Activated CD8-positive, alpha-beta memory T cell treated with anti-CD3 and anti-CD28 coated beads, Interleukin-2, amount 10 ng/mL, durations not matched to agents 7 days and 5 days (primary cell): ENCODE results near the gene TGM5. TPM values are rescaled to one million over a fixed set of nuclear protein-coding genes. Genes with fewer than 3 reads are reported as not detected.

Source experiments
- ATAC-seq: fragments of 150-1000 bp; cut with Tn5 transposase; one replicate; pipeline ENCODE4 v1.10.0; 2021; ENCODE audit warnings: moderate library complexity
- CTCF ChIA-PET: fragments of 350-600 bp; sonication (Branson Sonifier 250); formaldehyde crosslinking; loops from one replicate; lab custom pipeline; 2021; ENCODE audit warnings: antibody characterized with exemption; lab: Charles Lee
- DNase-seq: peaks from one replicate; pipeline ENCODE4 v3.0.0-alpha.2; 2020
- H3K27ac Mint-ChIP-seq: one replicate; pipeline ENCODE4 v1.8.0; 2021; ENCODE audit warnings: mild to moderate bottlenecking, mixed read lengths
- H3K27me3 Mint-ChIP-seq: one replicate; pipeline ENCODE4 v1.8.0; 2021; ENCODE audit warnings: mixed read lengths
- H3K36me3 Mint-ChIP-seq: one replicate; pipeline ENCODE4 v1.8.0; 2021; ENCODE audit warnings: mild to moderate bottlenecking, mixed read lengths
- H3K4me1 Mint-ChIP-seq: one replicate; pipeline ENCODE4 v1.8.0; 2021; ENCODE audit warnings: mixed read lengths
- H3K4me3 Mint-ChIP-seq: one replicate; pipeline ENCODE4 v1.8.0; 2021; ENCODE audit warnings: mild to moderate bottlenecking, moderate library complexity, mixed read lengths
- H3K9me3 Mint-ChIP-seq: one replicate; pipeline ENCODE4 v1.8.0; 2022; ENCODE audit warnings: low read depth, mixed read lengths
- total RNA-seq, 2 experiments: library from RNA; stranded (reverse); gene quantifications; one replicate each; pipeline ENCODE4 v1.2.3, GENCODE V29; 2021

The TGM5 gene
- total RNA-seq, 2 experiments from 2014 or later, result 0.91 to 1.1 TPM

- CTCF ChIA-PET, result interaction anchor here (1.1 to 2.0 kb wide), 6 partner anchors 12 to 47 kb away, joined by 3 to 8 read pairs (median 4); no protein-coding TSS in a partner anchor
- Mint-ChIP-seq H3K36me3 (peaks cover 7% of the 10 kb centered on the region), H3K27ac (peak overlapping the region; percentile 75), H3K27me3 (peaks cover 6% of the 10 kb centered on the region), H3K4me1 (peaks cover 54% of the 10 kb centered on the region), H3K9me3 (no peaks in the 10 kb centered on the region), H3K4me3 (no peak overlapping the region)
- DNase-seq (no peak), ATAC-seq (peak; percentile 45)
Observed at GRCh38 chr15:43251185-43251870, 15.4 kb downstream of the TGM5 start.

GRCh38 chr15:43250785-43251184 is 15.9 kb downstream of the TGM5 start:
- H3K4me1 Mint-ChIP-seq, result peaks cover 54% of the 10 kb centered on the region
- peaks cover 5% of the 10 kb centered on the region for H3K27me3 Mint-ChIP-seq
- DNase-seq, result no peak
- H3K9me3 Mint-ChIP-seq, result no peaks in the 10 kb centered on the region
- no peak for ATAC-seq
- H3K27ac Mint-ChIP-seq, result no peak overlapping the region
- no peak overlapping the region for H3K4me3 Mint-ChIP-seq
- peaks cover 7% of the 10 kb centered on the region for H3K36me3 Mint-ChIP-seq
- CTCF ChIA-PET, result interaction anchor here (1.1 to 2.0 kb wide), 6 partner anchors 11 to 47 kb away, joined by 3 to 8 read pairs (median 4); no protein-coding TSS in a partner anchor

- ATAC-seq (peak; percentile 65), DNase-seq (peak; percentile 66)
- CTCF ChIA-PET, result interaction anchor here (1.5 to 2.0 kb wide), 2 partner anchors 19 to 25 kb away, joined by 3 to 8 read pairs; no protein-coding TSS in a partner anchor
- Mint-ChIP-seq H3K4me3 (no peak overlapping the region), H3K36me3 (peaks cover 7% of the 10 kb centered on the region), H3K27me3 (peaks cover 9% of the 10 kb centered on the region), H3K27ac (peak overlapping the region; percentile 58), H3K4me1 (peaks cover 54% of the 10 kb centered on the region), H3K9me3 (no peaks in the 10 kb centered on the region)
Observed at GRCh38 chr15:43249699-43250203, 17.0 kb downstream of the TGM5 start.

- CTCF ChIA-PET, result interaction anchor here (1.3 kb wide), 1 partner anchor 10 kb away, joined by 4 read pairs; no protein-coding TSS in a partner anchor
- ATAC-seq, result no peak
- no peaks in the 10 kb centered on the region for H3K9me3 Mint-ChIP-seq
- DNase-seq, result no peak
- no peak overlapping the region for H3K4me3 Mint-ChIP-seq
- peaks cover 50% of the 10 kb centered on the region for H3K4me1 Mint-ChIP-seq
- peak overlapping the region; percentile 58 for H3K27ac Mint-ChIP-seq
- H3K36me3 Mint-ChIP-seq, result peaks cover 7% of the 10 kb centered on the region
- H3K27me3 Mint-ChIP-seq, result peaks cover 9% of the 10 kb centered on the region
Observed at GRCh38 chr15:43249236-43249635, 17.5 kb downstream of the TGM5 start.

- Mint-ChIP-seq H3K27me3 (peaks cover 9% of the 10 kb centered on the region), H3K4me3 (no peak overlapping the region)
- CTCF ChIA-PET, result interaction anchor here (2.6 kb wide), 1 partner anchor 21 kb away, joined by 11 read pairs; no protein-coding TSS in a partner anchor
Observed at GRCh38 chr15:43246261-43246774, 20.4 kb downstream of the TGM5 start.

GRCh38 chr15:43244092-43244491 is 22.6 kb downstream of the TGM5 start:
- Mint-ChIP-seq H3K9me3 (no peaks in the 10 kb centered on the region), H3K27ac (no peak overlapping the region), H3K4me3 (no peak overlapping the region), H3K27me3 (peaks cover 9% of the 10 kb centered on the region), H3K4me1 (peaks cover 19% of the 10 kb centered on the region), H3K36me3 (no peaks in the 10 kb centered on the region)
- DNase-seq (no peak), ATAC-seq (no peak)
- CTCF ChIA-PET, result interaction anchor here (1.0 kb wide), 1 partner anchor 41 kb away, joined by 4 read pairs; no protein-coding TSS in a partner anchor

More at GRCh38 chr15:43246261-43246774, 20.4 kb downstream of the TGM5 start:
- ATAC-seq (no peak), DNase-seq (no peak)
- peaks cover 2% of the 10 kb centered on the region for H3K36me3 Mint-ChIP-seq
- peaks cover 27% of the 10 kb centered on the region for H3K4me1 Mint-ChIP-seq
- no peaks in the 10 kb centered on the region for H3K9me3 Mint-ChIP-seq
- H3K27ac Mint-ChIP-seq, result no peak overlapping the region

- no peak overlapping the region for H3K27ac Mint-ChIP-seq
- peaks cover 9% of the 10 kb centered on the region for H3K27me3 Mint-ChIP-seq
- no peak for ATAC-seq
- no peaks in the 10 kb centered on the region for H3K36me3 Mint-ChIP-seq
- no peaks in the 10 kb centered on the region for H3K9me3 Mint-ChIP-seq
- H3K4me1 Mint-ChIP-seq, result peaks cover 25% of the 10 kb centered on the region
- DNase-seq, result no peak
- H3K4me3 Mint-ChIP-seq, result no peak overlapping the region
- CTCF ChIA-PET, result interaction anchor here (1.0 to 6.9 kb wide), 2 partner anchors 17 to 42 kb away, joined by 4 to 37 read pairs; no protein-coding TSS in a partner anchor
Observed at GRCh38 chr15:43243020-43243645, 23.6 kb downstream of the TGM5 start.

- no peak overlapping the region for H3K27ac Mint-ChIP-seq
- no peak for DNase-seq
- no peaks in the 10 kb centered on the region for H3K9me3 Mint-ChIP-seq
- no peak overlapping the region for H3K4me3 Mint-ChIP-seq
- no peaks in the 10 kb centered on the region for H3K36me3 Mint-ChIP-seq
- no peak for ATAC-seq
- H3K4me1 Mint-ChIP-seq, result peaks cover 28% of the 10 kb centered on the region
- H3K27me3 Mint-ChIP-seq, result peaks cover 9% of the 10 kb centered on the region
- CTCF ChIA-PET, result interaction anchor here (6.9 kb wide), 1 partner anchor 16 kb away, joined by 37 read pairs; no protein-coding TSS in a partner anchor
Observed at GRCh38 chr15:43242616-43243015, 24.1 kb downstream of the TGM5 start.

GRCh38 chr15:43241100-43241499 is 25.6 kb downstream of the TGM5 start:
- ATAC-seq (no peak), DNase-seq (no peak)
- H3K36me3 Mint-ChIP-seq, result no peaks in the 10 kb centered on the region
- CTCF ChIA-PET, result interaction anchor here (1.1 to 6.9 kb wide), 3 partner anchors 8 to 44 kb away, joined by 3 to 37 read pairs (median 16); no protein-coding TSS in a partner anchor
- H3K4me1 Mint-ChIP-seq, result peaks cover 28% of the 10 kb centered on the region
- H3K27me3 Mint-ChIP-seq, result peaks cover 4% of the 10 kb centered on the region
- no peak overlapping the region for H3K4me3 Mint-ChIP-seq
- no peak overlapping the region for H3K27ac Mint-ChIP-seq
- H3K9me3 Mint-ChIP-seq, result no peaks in the 10 kb centered on the region

GRCh38 chr15:43239732-43240491 is 26.8 kb downstream of the TGM5 start:
- ATAC-seq, result peak; percentile 70
- no peak overlapping the region for H3K4me3 Mint-ChIP-seq
- H3K27ac Mint-ChIP-seq, result peak overlapping the region; percentile 69
- peak; percentile 75 for DNase-seq
- H3K4me1 Mint-ChIP-seq, result peaks cover 28% of the 10 kb centered on the region
- no peaks in the 10 kb centered on the region for H3K36me3 Mint-ChIP-seq
- H3K27me3 Mint-ChIP-seq, result no peaks in the 10 kb centered on the region
- no peaks in the 10 kb centered on the region for H3K9me3 Mint-ChIP-seq
- CTCF ChIA-PET, result interaction anchor here (1.0 to 6.9 kb wide), 5 partner anchors 9 to 46 kb away, joined by 3 to 37 read pairs (median 4); no protein-coding TSS in a partner anchor

- no peak overlapping the region for H3K27ac Mint-ChIP-seq
- no peaks in the 10 kb centered on the region for H3K36me3 Mint-ChIP-seq
- CTCF ChIA-PET, result interaction anchor here (0.7 to 6.9 kb wide), 5 partner anchors 10 to 155 kb away, joined by 3 to 37 read pairs (median 4); no protein-coding TSS in a partner anchor
- H3K4me1 Mint-ChIP-seq, result peaks cover 27% of the 10 kb centered on the region
- H3K9me3 Mint-ChIP-seq, result no peaks in the 10 kb centered on the region
- H3K27me3 Mint-ChIP-seq, result no peaks in the 10 kb centered on the region
- ATAC-seq (no peak), DNase-seq (no peak)
- H3K4me3 Mint-ChIP-seq, result no peak overlapping the region
Observed at GRCh38 chr15:43238671-43239131, 28.0 kb downstream of the TGM5 start.

GRCh38 chr15:43237842-43238470 is 28.8 kb downstream of the TGM5 start:
- ATAC-seq (no peak), DNase-seq (no peak)
- no peak overlapping the region for H3K27ac Mint-ChIP-seq
- CTCF ChIA-PET, result interaction anchor here (1.6 to 6.9 kb wide), 3 partner anchors 12 to 48 kb away, joined by 3 to 37 read pairs (median 16); no protein-coding TSS in a partner anchor
- no peaks in the 10 kb centered on the region for H3K9me3 Mint-ChIP-seq
- H3K4me3 Mint-ChIP-seq, result no peak overlapping the region
- H3K27me3 Mint-ChIP-seq, result no peaks in the 10 kb centered on the region
- H3K4me1 Mint-ChIP-seq, result peaks cover 32% of the 10 kb centered on the region
- no peaks in the 10 kb centered on the region for H3K36me3 Mint-ChIP-seq
